Endometrium (tissue), 2 donors: Measurements from ENCODE around the gene COL4A2.
"Not testable (repeated sequence)": the region's sequence is repeated elsewhere in the genome, so short reads cannot be mapped to it uniquely, and the experiment has no call there.

Experiments
- FAIRE-seq: peaks from 2 replicates; lab custom pipeline; 2012; peaks lifted over from hg19 to GRCh38; lab: Jason Lieb, UNC
- donor health status: control.
- donor health status: control.

Gene COL4A2

DNA sequence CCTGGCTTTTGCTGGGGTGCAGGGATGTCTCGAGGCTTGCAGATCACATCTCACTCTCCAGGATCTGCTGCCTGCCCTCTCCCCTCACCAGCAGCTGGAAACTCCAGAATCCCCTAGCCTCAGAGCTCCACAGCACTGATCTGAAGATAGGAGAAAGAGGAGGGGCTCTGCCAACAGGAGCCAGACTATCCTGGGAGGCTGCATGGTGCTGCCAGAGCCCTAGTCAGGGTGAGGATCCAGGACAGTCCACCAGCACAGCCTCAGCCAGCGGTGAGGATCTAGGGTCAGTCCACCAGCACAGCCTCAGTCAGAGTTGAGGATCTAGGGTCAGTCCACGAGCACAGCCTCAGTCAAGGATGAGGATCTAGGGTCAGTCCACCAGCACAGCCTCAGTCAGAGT lies 189.2 kb downstream of the COL4A2 start:
- no peak for FAIRE-seq

DNA sequence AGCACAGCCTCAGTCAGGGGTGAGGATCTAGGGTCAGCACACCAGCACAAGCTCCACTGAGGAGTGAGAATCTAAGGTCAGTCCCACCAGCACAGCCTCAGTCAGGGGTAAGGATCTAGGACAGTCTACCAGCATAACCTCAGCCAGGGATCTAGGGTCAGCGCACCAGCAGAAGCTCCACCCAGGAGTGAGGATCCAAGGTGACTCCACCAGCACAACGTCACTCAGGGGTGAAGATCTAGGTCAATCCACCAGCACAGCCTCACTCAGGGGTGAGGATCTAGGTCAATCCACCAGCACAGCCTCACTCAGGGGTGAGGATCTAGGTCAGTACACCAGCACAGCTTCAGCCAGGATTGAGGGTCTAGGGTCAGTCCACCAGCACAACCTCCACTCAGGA lies 189.9 kb downstream of the COL4A2 start:
- no peak for FAIRE-seq

DNA sequence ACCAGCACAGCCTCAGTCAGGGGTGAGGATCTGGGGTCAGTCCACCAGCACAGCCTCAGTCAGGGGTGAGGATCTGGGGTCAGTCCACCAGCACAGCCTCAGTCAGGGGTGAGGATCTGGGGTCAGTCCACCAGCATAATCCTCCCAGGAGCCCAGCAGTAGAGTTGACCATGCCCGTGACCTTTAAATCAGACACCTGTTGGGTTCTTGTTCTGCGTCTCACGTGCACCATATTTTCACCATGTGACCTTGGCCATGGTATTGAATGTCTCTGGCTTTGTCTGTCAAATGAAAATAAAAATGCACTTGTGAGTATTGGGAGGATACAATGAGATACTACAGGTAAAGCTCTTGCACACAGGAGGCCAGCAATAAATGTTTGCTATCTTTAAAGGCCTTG lies 190.8 kb downstream of the COL4A2 start:
- not testable (repeated sequence) for FAIRE-seq

DNA sequence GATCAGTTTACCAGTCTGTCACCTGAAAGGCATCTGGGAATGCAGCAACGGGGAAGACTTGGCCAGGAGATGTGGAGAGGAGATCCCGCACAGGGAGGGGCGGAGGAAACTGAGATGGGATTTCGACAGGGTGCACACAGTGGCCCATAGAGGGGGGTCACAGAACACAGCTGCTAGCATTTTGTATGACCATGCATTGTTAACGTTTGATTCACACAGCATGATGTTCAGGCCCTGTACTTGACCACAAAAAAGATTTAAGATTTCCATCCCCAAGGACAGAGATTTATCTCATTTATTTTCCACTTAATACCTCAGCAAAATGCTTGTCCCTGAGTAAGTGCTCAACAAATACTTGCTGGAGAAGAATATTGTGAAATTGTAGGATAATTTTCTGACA lies 191.2 kb downstream of the COL4A2 start:
- FAIRE-seq = no peak

DNA sequence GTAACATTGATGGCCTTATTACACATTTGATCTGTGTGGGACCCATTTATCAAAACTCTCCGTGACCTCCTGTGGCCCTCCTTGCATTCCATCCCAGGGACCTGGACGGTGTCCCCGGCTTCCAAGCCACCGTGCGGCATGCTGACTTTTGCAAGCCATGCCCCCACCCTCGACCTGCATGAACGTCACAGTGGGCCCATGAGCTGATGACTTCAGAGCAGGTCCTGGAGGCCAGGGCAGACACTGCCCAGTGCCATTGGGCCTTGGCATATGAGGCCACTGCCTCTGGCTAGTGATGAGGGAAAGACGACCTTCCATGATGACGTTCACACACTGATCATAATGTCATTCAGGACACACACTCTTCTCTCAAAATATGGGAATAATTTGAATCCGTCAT lies 191.7 kb downstream of the COL4A2 start:
- FAIRE-seq = no peak

DNA sequence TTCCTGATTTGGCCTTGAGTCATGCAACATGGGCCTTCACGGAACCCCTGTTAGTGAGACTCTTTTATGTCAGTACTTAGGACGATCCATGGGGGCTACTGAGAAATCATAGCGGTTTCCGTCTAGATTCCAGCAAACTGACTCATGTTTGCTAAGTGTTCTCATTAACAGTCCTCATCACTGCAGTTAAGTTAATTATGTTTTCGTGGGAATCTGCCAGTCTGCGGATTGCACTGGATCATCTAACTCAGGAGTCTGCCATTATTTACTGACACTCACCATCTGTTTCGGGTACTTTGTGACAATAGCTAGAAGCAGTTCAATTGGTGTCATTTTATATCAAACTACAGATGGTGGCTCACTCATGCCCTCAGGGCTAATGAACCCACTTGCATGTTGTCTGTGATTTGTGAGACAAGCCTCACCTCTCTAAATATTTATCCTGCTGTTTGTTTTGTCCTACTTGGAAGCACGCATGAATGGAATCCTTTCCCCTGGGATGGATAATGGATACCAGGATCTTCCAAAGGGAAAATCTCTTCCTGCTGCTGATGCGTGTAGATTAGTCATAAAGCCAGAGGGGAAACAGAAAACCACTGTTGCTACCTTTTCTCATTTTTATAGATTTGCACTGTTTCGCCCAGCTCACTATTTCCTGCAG lies 192.7 kb downstream of the COL4A2 start:
- FAIRE-seq = no peak

DNA sequence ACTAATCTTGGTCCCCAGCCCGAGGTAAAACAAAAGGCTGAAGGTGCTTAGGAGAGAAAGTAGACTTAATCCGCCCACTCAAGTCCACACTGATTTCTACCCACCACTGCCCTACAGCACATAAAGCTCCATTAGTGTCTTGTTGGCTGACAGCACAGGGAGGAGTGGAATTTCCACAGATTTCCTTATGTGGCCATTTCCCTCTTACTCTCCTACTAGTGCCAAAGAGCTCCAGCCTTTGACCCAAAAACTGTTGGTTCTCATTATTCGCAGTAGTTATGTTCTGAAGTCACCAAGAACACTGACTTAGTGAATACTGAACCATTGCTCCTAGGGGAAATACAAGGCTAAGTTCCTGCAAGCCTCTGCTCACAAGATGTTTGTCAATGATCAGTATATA lies 193.3 kb downstream of the COL4A2 start:
- FAIRE-seq = no peak

DNA sequence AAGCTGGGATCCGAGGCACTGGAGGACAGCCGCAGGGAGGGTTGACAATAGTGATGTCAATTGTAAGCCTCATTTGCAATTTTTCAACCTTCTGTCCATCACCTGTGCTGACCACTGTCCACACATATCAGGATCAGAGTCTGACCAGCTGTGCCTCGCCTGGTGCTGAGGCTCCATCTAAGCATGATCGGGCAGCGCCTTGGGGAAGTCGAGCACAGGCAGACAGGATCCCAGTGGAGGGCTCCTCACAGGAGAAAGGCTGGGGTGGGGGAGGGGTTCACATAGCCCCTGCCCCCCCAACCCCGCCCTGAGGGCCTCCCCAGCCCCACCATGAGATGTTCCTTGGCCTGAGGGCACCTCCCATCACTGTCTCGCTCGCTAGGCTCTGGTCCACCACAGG lies 194.1 kb downstream of the COL4A2 start:
- no peak for FAIRE-seq

DNA sequence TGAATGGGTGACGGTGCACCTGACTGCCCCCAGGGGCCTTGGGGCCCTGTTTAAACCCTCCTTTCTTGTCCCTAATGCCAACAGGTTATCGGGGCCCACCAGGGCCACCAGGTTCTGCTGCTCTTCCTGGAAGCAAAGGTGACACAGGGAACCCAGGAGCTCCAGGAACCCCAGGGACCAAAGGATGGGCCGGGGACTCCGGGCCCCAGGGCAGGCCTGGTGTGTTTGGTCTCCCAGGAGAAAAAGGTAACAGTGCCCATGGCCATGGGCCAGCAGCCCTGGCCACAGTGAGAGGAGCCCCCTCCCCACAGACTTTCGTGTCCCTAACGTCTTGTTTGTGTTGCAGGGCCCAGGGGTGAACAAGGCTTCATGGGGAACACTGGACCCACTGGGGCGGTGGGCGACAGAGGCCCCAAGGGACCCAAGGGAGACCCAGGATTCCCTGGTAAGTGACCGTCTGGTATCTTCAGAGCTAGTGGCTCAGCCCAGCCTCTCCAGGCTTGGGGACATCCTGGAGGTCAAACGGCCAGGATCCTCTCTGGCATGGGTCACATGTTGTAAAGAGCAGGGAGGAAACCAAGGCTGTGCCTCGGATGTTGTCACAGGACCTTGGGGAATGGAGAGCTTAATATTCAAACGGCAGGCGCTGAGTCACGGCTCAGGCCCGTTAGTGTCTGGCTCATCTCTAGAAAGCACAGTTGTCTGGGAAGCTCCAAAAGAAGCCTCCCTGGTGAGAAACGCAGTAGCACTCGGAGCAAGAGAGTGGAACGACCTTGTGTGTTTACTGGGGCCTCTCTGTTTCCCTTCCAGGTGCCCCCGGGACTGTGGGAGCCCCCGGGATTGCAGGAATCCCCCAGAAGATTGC lies 196.2 kb downstream of the COL4A2 start:
- FAIRE-seq = no peak

DNA sequence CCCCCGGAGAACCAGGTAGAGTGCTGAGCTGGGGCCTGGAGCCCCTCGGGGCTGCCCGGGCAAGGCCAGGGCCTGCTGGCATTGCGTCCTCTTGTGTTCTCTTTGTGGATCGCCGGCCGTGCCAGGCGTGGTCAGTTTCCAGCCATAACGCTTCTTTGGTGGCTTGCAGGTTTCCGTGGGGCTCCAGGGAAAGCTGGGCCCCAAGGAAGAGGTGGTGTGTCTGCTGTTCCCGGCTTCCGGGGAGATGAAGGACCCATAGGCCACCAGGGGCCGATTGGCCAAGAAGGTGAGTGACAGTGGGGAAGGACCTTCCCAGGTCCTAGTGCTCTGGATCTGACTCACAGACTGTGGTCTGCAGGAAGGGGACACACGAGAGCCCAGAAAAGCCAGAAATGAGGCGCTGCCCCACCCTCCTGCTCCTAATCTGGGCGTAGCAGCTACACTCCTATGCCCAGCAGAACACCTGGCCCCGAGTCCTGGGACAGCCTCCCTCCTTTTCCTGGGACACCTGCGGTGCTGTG lies 197.0 kb downstream of the COL4A2 start:
- no peak for FAIRE-seq

DNA sequence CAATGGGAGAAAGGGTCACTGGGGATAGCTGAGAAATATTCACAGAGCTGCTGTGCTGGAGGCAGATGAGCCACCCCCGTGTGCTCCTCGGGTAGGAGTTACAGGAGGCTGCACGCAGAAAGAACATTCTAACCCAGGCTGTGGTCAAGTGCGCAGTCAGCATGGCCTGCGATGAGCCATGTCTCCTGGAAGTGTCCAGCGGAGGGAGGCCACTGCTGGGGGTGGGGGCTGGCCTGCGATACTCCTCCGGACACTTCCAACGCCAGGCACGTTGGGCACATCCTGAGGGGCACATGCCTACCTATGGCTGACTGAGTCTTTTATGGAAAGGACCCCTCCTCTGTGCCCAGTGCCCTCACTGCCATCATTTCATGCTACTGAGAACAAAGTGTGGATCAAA lies 198.5 kb downstream of the COL4A2 start:
- no peak for FAIRE-seq

DNA sequence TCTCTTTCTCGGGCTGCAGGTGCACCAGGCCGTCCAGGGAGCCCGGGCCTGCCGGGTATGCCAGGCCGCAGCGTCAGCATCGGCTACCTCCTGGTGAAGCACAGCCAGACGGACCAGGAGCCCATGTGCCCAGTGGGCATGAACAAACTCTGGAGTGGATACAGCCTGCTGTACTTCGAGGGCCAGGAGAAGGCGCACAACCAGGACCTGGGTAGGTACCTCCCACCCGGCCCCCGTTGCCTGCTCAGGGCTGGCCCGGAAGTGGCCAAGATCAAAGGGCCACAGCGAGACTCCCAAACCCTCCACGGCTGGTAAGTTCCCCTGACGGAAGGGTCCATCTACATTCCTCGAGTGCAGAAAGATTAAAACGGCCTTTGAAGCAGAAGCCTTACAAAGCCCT lies 199.3 kb downstream of the COL4A2 start:
- FAIRE-seq = no peak

DNA sequence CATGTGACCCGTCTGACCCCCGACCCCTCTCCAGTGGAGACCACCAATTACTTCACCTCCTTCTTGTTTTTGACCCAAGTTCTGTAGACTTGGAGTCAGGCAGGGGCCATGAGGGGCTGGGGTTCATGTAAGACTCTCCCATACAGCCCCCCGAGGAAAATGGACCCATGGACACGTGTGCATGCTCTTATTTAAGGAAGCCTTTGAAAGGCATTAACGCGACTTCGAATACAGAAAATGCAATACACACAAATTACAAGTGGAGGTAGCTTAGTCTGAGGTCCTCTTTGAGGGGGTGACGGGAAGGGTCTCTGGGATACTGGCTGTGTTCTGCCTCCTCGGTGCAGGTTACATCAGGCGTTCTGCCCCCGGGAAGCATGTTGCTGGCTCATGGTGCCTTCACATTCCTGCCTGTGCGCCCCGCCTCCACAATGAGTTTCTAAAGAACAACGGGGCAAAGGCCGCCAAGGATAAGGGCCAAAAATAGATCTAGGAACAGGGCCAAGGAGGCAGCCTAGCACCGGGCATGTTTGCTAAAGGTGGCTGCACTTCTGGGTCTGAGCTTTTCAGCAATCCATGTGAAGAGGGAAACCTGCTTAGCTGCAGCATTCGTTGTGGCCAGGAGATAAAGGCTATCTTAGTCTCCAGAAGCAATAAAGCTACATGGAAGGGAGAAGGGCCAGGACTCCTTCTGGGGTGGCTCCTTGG lies 199.9 kb downstream of the COL4A2 start:
- no peak for FAIRE-seq

DNA sequence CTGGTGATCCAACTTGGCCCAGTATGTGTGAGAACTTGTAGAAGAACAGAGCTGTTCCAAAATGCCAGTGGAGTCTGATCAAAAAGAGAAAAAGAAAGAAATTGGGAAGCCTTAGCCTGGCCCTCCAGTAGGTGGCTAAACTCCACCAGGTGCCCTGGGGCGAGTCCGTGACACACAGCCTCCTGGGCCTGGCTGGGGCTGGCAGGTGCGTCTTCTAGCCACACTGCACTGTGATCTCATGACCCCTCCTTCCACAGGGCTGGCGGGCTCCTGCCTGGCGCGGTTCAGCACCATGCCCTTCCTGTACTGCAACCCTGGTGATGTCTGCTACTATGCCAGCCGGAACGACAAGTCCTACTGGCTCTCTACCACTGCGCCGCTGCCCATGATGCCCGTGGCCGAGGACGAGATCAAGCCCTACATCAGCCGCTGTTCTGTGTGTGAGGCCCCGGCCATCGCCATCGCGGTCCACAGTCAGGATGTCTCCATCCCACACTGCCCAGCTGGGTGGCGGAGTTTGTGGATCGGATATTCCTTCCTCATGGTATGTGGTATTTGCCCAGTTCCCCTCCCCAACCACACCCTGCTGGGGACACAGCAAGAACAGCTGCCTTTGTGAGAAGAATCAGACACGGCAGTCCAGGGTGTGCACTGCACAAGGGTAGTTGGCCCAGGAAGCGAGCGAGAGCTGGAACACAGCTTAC lies 200.7 kb downstream of the COL4A2 start:
- no peak for FAIRE-seq

DNA sequence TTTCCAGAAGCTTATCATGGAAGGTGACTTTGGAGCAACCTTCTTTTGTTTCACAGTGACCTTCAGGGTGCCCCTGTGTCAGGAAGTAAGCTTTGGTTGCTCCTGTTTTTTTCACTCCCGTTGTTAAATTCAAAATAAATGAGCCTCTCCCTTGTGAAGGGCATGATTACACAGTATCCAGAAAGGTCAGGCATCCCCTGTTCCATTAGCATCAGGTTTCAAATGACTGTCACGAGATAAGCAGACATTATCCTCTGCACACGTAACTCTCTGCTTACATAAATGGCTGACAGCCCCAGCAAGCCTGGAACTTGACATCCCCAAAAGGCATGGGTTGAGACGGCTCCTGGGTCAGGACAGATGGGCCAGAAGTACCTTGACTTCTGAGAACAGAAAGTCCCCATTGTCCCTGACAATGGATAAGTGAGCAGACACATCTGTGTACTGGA lies 202.4 kb downstream of the COL4A2 start:
- FAIRE-seq = no peak

DNA sequence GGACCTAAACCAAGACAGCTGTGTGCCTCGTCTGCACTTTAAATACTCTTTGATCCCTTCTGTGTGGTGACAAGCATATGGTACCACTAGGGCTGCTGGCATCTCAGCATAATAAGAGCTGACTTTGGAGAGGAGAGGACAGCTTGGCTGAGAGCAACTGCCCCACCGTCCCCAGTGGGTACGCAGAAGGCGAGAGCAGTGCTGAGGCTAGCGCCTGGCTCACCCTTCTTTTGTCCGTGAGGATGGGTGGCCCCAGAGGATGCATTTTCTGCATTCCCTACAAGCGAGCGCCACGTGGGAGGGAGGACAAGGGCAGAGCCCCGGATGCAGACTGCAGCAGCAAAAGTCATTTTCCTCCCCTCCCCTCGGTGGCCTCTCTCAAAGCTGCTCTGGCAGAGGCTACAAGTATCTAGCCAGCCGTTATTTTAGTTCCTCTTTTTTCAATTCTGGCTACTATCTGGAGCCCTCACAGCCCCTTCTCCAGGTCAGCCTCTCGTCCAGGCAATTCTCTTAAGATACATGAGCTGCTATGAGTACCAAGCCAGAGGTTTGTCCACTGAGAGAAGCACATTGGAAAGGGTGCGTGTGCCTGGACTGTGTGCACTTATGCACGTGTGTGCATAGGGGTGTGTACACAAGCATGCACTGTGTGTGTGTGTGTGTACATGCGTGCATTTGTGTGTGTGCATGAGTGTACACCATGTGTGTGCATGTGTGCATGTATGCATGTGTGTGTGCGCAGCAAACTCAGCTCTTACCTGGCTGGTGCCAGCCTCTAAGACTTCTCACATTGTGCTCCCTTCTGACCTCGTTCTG lies 203.1 kb downstream of the COL4A2 start:
- no peak for FAIRE-seq

DNA sequence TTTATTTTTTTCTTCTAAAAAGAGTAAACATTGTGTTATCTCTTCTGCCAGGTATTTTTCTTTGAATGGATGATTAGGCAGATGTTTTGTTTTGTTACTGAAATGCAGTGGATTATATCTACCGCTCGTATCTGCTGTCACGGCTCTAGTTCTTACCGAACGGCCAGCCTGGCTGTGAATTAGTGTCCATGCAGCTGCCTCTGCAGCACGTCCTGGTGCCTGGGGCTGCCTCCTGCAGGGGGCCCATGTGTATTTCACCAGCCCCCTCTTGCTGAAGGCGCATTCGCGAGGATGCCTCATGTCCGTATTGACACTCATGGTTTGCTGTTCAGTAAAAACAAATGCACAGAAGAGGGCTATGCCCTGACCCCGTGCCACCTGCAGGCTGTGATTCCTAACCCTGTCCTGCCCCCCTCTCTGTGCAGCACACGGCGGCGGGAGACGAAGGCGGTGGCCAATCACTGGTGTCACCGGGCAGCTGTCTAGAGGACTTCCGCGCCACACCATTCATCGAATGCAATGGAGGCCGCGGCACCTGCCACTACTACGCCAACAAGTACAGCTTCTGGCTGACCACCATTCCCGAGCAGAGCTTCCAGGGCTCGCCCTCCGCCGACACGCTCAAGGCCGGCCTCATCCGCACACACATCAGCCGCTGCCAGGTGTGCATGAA lies 204.6 kb downstream of the COL4A2 start:
- no peak for FAIRE-seq

DNA sequence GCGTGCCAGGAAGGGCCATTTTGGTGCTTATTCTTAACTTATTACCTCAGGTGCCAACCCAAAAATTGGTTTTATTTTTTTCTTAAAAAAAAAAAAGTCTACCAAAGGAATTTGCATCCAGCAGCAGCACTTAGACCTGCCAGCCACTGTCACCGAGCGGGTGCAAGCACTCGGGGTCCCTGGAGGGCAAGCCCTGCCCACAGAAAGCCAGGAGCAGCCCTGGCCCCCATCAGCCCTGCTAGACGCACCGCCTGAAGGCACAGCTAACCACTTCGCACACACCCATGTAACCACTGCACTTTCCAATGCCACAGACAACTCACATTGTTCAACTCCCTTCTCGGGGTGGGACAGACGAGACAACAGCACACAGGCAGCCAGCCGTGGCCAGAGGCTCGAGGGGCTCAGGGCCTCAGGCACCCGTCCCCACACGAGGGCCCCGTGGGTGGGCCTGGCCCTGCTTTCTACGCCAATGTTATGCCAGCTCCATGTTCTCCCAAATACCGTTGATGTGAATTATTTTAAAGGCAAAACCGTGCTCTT lies 205.2 kb downstream of the COL4A2 start:
- no peak for FAIRE-seq

DNA sequence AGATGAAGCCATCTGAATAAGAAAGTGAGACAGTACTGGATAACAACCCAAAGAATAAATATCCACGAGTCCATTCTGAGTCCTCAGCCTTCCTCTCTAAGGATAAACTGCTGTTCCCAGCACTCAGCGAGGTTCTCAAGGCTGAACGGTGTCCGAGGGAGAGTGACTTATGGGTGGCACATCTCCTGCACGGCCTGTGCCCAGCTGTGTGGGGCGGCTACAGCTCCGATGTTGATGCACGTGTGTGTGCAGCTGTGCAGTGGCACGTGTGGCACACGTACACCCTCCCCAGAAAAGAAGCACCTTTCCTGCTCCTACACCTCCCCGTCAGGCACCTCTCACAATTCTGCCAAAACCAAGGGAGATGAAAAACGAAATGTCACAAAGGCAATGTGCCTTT lies 209.4 kb downstream of the COL4A2 start:
- FAIRE-seq = no peak

DNA sequence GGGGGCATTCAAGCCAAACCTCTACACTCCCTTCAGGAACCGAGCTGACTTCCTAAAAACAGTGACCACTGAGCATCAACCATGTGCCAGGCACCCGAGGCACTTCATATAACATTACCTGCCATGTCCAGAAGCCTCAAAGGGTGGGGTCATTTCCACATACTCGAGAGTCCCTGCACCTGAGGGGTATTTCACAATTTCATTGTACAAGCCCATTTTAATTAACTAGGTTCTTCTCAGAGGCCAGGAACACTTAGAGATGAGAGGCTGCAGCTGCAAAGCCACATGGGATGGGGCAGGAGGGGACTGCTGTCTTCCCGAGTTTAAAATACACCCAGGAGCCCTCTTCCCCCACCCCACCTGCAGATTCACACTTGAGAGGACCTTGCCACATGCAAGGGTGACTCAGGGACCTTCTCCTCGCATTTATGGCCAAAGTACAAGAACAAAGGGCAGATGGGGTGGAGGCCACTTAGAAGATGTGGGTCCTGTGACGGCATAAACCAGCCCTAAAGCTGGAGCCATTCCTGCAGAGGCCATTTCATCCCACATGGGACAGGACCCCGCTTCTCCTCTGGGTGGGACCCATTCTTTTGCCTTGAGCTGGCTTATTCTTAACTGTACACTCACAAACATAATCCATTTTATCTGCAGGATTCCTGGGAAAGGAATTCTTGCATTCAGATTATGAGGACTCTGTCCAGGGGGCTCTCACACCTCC lies 210.6 kb downstream of the COL4A2 start:
- FAIRE-seq = no peak
